ENCODE measurements around the gene OR1F1.

GRCh38 chr16:3157229-3158025, 30.6 kb upstream of the OR1F1 start:
- TF ChIP-seq EZH2 (IDR thresholded peaks at IDR 0.05) (no peak), CTCF (IDR thresholded peaks at IDR 0.05) (no peak), EZH2phosphoT487 (IDR thresholded peaks at IDR 0.05) (no peak)
